HT-29 (cell line): ENCODE data around the gene KRR1. TPM values are rescaled to one million over a fixed set of nuclear protein-coding genes. Genes with fewer than 3 reads are reported as not detected.
A peak's percentile ranks its signal among the peaks of the same experiment; 100 is the strongest.
"Not testable (repeated sequence)": the region's sequence is repeated elsewhere in the genome, so short reads cannot be mapped to it uniquely, and the experiment has no call there.

Experiments
- DNase-seq: peaks from one replicate; pipeline ENCODE4 v3.0.0-alpha.2; 2015; ENCODE audit warnings: low spot score
- total RNA-seq: library from RNA; depleted of rRNA; stranded (reverse); fragments of >200 nt; shearing (Covaris generic); gene quantifications from 2 replicates; pipeline ENCODE4 v1.2.3, GENCODE V29; 2014

The KRR1 gene
- total RNA-seq, 1 experiment from 2014 or later: 12.1 TPM

DNA sequence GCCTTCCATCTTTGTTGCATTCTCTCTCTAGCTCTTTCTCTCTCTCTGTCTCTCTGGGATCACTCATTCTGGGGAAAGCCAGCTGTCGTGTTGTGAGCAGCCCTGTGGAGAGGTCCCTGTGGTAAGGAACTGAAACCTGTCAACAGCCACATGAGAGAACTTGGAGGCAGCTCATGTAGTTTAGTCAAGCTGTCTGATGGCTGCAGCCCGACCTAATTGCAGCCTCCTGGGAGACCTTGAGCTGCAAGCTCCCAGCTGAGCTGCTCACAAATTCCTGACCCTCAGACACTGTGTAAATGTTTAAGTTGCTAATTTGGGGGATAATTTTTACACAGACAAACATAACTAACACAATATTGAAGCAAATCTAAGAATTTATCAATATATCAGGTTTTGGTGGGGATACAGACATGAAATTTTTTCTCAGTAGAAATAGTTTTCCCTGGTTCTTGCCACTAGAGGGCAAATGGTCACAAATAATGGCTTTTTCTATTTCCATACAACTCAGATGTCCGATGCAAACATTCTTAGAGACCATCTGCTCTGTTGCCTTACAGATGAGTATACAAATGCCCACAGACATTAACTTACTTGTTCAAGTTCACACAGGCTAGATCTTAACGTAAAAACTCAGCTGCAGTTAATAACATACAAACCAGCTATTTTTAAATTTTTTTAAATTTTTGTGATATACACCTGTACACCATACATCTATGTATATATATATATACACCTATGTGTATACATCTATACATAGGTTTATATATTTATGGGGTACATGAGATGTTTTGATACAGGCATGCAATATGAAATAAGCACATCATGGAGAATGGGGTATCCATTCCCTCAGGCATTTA, 15.5 kb upstream of the KRR1 start:
- peak; percentile 74 for DNase-seq

DNA sequence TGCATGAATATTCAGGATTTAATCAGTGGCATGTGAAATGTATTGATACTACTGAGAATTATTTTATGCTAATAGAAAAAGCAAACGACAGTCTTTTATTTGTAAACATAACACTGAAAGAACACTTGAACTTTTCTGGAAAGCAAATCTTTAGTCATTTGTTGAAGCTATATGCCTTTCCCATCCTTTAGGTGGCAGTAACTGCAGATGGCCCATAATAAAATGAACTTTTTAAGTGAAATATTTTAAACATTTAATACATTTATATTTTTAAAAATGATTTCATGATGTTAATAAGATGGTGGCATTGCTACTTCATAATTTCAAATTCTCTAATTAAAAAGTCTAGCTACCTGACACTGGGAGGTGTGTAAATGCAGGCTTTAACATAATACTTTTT, 13.9 kb upstream of the KRR1 start:
- no peak for DNase-seq

- DNase-seq: not testable (repeated sequence)
These were observed 10.7 kb upstream of the KRR1 start for GRCh38 chr12:75522124-75522523.

- DNase-seq: not testable (repeated sequence)
These were observed 9.8 kb upstream of the KRR1 start for GRCh38 chr12:75521224-75521623.

DNA sequence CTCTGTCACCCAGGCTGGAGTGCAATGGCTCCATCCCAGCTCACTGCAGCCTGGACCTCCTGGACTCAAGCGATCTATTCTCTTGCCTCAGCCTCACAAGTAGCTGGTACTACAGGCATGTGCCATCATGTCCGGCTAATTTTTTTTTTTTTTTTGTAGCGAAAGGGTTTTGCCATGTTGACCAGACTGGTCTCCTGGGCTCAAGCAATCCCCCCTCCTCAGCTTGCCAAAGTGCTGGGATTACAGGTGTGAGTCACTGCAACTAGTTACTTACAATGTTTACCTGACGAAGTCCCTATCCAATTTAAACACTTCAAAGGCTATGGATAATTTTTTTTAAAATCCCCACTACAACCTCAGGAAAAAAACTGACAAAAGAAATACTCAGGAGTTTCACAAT, 1.8 kb downstream of the KRR1 start:
- no peak for DNase-seq

DNA sequence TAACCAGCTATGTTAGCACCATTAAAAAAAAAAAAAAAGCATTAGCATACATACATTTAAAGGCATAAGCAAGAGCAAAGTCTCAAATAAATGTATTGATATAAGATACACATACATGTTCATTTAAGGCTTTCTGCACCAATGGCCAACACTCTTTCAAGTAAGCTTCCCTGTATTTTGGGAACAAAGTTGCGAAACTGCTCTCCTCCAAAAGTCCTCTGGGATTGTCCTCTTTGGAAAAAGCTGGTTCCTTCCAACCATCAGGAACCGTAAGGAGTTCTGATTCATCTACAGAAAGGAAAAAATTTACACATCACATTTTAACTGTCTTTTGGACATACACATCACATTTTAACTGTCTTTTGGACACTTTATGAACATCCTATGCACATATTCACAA, 3.2 kb downstream of the KRR1 start:
- no peak for DNase-seq

DNA sequence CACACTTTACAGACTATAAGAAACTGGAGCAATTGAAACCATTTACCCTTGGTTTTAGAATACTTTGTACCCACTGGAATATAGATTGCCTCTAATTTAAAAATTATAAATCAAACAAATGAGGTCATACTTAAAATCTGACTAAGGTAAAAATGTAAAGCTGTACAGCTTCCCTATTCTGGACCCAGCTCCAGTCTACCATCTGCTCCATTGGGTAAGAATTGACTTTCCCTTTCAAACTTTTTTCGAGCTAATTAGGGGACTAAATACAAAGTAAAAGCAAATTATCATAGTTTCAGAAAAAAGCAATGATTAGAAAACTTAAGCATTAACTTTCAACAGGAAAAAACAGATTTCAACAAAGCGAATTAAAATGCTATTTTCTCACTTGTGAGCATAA, 4.3 kb downstream of the KRR1 start:
- no peak for DNase-seq

- DNase-seq: peak; percentile 54
These were observed 5.6 kb downstream of the KRR1 start for GRCh38 chr12:75505706-75506312.

- no peak for DNase-seq
These were observed 7.5 kb downstream of the KRR1 start for GRCh38 chr12:75503866-75504265.

DNA sequence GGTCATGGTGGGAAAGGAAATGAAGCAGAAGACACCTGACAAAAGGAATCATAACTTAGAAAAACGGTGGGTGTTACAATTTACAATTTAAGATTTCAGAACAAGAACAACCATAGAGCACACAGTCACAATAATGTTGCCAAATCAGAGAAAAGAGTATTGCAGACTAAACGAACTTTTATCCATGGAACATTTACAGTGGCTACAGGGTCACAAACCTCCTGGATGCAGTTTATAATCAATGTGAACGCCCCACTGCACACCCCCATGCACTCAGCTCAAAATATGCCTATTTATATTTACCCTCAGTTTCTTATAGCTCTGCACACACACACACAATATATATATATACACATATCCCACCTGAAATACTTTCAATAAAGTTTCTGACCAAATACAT, 8.0 kb downstream of the KRR1 start:
- no peak for DNase-seq

DNA sequence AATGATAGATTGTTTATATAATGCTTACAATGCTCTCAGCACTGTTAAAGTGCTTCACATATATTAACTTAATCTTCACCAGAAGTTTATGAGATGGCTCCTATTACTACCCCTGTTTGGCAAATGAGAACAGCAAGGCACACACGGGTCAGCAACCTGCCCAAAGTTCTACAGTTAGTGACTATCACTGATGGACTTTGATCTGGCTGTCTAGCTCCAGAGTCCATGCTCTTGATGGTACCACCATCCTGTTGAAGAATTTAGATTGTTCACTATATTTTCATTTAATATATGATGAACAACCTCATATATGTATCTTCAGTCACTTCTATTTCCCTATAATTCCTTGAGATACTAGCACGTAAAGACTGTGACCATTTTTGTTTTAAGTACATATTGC, 20.2 kb downstream of the KRR1 start:
- no peak for DNase-seq

DNA sequence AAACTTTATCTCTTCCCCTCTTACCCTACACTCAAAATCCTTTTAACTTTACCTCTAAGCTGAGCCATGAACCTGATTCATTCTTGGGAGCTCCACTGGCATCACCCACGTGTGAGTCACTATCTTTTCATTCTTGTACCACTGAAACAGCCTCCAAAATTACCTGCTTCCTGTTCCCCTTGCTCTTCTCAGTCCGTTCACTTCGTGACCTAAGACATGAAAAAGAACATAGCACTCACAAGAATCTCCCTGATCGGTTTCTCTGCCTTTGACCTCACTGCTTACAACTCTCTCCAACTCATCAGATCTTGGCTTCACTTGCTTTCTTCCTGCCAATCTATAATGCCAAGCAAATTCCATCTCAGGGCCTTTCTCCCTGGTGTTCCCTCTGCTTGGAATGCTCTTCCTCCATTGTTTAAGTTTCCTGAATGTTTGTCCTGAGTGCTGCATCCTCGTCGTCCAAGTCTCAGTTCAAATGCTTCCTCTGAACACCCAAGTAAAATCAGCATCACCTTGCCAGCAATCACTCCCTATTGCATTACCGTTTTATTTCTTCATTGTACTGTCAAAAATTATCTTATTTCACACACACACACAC, 21.7 kb downstream of the KRR1 start:
- no peak for DNase-seq

DNA sequence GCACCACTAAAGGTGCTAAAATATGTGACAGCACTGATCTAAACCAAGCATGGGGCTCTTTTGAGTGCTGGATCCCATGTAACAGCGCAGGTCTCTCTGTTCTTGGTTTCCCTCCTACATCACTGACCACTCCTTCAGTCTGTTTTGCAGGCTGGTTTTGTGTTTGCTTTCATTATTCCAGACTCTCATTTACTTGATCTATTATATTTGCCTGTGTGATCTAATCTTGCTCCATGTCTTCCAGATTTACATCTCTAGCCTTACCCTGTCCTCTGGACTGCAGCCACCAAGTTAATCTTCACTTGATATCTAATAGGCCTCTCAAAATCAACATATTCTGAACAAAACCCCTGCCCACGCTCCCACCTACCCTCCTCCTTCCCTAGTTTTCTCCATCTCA, 22.2 kb downstream of the KRR1 start:
- DNase-seq: no peak

- DNase-seq: peak; percentile 36
These were observed 22.9 kb downstream of the KRR1 start for GRCh38 chr12:75488553-75488952.

DNA sequence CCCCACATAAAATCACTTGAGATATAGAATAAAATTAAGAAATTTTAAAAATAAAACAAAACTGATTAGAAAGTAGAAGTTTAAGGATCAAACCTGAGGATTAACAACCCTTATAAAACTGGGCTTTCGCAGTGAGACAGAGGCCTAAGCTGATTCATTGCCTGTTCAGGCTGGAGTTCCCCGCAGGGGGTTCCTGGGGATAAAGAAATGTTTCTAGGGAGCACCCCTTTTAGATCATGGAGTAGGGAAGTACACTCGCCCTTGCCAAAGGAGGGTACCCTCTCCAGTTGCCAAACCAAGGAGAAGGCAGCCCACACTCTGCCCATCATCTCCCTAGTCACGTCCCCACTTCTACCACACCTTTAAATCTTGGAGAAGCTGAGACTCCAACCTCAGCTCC, 24.1 kb downstream of the KRR1 start:
- no peak for DNase-seq

DNA sequence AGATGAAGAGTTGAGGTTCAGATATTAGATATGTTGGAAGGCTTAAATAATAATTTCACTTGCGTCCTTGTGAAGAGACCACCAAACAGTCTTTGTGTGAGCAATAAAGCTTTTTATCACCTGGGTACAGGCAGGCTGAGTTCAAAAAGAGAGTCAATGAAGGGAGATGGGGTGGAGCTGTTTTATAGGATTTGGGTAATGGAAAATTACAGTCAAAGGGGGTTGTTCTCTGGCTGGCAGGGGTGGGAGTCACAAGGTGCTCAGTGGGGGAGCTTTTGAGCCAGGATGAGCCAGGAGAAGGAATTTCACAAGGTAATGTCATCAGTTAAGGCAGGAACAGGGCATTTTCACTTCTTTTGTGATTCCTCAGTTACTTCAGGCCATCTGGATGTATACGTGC, 27.0 kb downstream of the KRR1 start:
- not testable (repeated sequence) for DNase-seq

DNA sequence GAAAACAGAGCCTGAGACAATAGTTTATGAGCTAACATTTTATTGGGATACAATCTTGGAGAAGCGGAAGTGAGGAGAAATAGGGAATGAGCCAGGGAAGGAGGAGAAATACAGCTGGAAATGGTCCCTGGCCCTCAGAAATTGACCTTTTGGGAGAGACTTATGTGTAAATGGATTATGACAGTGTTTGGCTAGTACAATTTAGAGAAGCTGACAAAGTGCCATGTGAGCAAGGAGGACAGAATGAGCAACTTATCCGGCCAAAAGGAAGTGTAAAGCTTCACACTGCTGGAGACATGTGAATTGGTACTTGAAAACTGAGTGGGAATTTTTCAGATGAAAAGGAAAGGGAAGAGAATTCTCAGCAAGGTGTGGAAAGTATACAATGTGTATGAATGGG, 28.0 kb downstream of the KRR1 start:
- DNase-seq: no peak

DNA sequence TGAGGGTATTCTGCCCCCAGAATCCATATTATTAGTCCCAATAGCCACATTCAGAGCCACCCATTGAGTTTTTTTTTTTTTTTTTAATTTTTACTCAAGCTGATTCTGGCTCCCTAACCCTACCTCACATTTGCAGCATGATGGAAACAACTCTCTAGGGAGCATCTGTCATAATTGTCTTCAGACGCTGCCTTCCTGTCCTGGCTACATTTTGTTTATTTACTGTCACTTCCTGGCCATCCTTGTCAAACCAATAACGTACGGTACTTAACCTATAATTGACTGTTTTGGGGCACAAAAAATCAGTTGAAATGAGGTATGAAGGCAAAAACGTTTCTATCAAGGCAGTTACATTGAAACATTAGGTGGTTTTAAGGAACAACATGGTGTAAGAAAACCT, 28.8 kb downstream of the KRR1 start:
- no peak for DNase-seq

- DNase-seq: no peak
These were observed 29.6 kb downstream of the KRR1 start for GRCh38 chr12:75481774-75482173.

DNA sequence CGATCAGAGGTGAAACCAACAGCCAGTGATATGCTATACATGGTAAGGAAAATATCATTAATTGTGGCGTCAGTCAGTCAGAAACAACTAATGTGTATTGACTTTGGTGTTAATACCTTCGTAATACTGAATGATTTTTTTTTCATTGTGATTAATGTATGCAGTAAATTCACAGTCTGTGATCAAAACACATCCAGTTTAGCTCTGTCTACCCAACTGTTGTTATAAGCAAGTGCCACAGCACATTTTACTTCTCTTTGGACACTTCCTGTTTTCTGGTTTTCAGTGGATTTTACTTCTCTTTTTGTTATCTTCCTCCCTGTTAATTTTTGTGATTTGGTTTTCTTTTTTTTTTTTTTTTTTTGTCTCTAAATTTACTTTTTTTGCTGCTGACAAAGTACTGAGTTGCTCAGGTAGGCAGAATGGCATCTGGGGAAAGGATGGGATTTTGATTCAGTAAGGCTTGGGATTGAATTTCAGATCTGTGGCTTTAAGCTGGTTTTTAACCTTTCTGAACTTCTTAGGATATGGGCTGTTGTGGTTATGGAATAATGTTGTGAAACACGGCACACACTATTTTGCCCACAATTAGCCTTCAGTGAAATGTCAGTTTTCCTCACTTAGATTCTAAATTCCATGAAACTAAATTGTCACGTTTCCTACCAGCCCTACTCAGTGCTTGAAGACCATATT, 30.2 kb downstream of the KRR1 start:
- no peak for DNase-seq

GRCh38 chr12:75480469-75480949, 30.9 kb downstream of the KRR1 start, which contains the start of gene GLIPR1:
Gene GLIPR1, plus strand, starts transcription at chr12:75480755. Its CDS starts 126 bp downstream, at chr12:75480881.
- peak; percentile 54 for DNase-seq

DNA sequence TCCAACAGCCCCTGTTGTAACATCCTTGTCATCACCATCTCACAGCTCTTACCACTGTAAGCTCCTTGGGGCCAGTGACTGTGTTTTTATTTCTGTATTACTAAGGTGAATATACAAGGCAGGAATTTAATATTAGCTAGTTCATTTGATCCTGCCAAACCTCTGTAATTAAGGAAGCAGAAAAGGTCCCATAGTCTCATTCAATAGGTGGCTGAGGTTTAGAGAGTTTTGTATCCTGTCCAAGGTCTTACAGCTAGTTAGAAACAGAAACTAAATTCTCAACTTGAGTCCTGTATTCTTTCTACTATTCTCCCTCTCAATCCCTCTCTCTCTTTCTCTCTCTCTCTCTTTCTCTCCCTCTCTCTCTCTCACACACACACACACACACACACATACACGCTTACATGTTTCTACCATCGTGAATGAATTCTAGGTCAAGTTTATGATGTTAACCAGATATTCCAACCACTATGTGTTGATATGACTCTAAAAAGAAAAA, 31.4 kb downstream of the KRR1 start:
- peak; percentile 32 for DNase-seq
